Fibroblast of the aortic adventitia (primary cell): ENCODE measurements around the gene ZNF217. TPM values are rescaled to one million over a fixed set of nuclear protein-coding genes. Genes with fewer than 3 reads are reported as not detected.
"Not testable (repeated sequence)": the region's sequence is repeated elsewhere in the genome, so short reads cannot be mapped to it uniquely, and the experiment has no call there.

Experiments used
- DNase-seq: peaks from one replicate; pipeline ENCODE4 v3.0.0-alpha.2; 2010; ENCODE audit warnings: low read depth
- H3K4me3 ChIP-seq: 2 replicates; pipeline ENCODE4 v1.5.1; 2011; ENCODE audit warnings: low read depth, mild to moderate bottlenecking, control low read depth, low read length, moderate library complexity
- total RNA-seq: library from RNA; depleted of rRNA; stranded (reverse); fragments of >200 nt; gene quantifications from 2 replicates; pipeline ENCODE4 v1.2.3, GENCODE V29; 2012; ENCODE audit warnings: low replicate concordance
- TF ChIP-seq, protein P1 (sequence below): IDR thresholded peaks from 2 replicates; pipeline ENCODE4 v1.5.1; 2011; ENCODE audit warnings: mild to moderate bottlenecking, low read length, control low read depth, inconsistent platforms; ENCODE audit not compliant: insufficient read depth

Gene ZNF217
- total RNA-seq, result 15.8 and 32.3 TPM in 2 replicates

DNA sequence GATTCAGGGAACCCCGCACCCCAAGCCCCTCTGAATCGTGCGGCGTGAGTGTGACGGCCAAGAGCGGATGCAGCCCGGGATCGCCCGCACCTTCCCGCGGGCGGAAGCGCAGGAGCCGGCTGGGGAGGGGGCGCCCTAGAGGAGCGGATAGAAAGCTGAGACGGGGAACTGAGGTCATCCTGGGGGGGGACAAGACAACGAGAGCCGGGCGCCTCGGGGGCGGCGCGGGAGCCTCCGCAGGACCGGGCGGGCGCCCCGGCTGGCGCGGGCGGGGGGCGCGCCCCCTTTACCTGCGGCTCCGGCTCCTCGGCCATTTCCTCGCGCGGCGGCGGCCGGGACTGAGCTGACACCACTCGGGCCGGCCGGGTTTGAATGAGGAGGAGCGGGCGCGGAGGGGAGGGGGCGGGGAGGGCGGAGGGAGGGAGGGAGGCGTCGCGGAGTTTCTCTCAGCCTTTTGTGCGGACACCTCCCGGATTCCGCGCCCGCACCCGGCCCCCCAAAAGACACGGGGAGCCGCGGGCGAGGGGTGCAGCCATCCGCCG is at the start of gene ZNF217:
Gene ZNF217 (minus strand): TSS at position 374 of the 542 bp plus-strand sequence. CDS start 11,013 bp downstream, outside the sequence.
- DNase-seq, result not testable (repeated sequence)
- peak within 1 kb of the TSS; percentile 73 for H3K4me3 ChIP-seq

GRCh38 chr20:53643031-53643832 is 49.6 kb upstream of the ZNF217 start:
- peak overlapping the region; percentile 25 for H3K4me3 ChIP-seq
- peak; percentile 83 for DNase-seq
- TF ChIP-seq, protein P1, sequence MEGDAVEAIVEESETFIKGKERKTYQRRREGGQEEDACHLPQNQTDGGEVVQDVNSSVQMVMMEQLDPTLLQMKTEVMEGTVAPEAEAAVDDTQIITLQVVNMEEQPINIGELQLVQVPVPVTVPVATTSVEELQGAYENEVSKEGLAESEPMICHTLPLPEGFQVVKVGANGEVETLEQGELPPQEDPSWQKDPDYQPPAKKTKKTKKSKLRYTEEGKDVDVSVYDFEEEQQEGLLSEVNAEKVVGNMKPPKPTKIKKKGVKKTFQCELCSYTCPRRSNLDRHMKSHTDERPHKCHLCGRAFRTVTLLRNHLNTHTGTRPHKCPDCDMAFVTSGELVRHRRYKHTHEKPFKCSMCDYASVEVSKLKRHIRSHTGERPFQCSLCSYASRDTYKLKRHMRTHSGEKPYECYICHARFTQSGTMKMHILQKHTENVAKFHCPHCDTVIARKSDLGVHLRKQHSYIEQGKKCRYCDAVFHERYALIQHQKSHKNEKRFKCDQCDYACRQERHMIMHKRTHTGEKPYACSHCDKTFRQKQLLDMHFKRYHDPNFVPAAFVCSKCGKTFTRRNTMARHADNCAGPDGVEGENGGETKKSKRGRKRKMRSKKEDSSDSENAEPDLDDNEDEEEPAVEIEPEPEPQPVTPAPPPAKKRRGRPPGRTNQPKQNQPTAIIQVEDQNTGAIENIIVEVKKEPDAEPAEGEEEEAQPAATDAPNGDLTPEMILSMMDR, result no peak

DNA sequence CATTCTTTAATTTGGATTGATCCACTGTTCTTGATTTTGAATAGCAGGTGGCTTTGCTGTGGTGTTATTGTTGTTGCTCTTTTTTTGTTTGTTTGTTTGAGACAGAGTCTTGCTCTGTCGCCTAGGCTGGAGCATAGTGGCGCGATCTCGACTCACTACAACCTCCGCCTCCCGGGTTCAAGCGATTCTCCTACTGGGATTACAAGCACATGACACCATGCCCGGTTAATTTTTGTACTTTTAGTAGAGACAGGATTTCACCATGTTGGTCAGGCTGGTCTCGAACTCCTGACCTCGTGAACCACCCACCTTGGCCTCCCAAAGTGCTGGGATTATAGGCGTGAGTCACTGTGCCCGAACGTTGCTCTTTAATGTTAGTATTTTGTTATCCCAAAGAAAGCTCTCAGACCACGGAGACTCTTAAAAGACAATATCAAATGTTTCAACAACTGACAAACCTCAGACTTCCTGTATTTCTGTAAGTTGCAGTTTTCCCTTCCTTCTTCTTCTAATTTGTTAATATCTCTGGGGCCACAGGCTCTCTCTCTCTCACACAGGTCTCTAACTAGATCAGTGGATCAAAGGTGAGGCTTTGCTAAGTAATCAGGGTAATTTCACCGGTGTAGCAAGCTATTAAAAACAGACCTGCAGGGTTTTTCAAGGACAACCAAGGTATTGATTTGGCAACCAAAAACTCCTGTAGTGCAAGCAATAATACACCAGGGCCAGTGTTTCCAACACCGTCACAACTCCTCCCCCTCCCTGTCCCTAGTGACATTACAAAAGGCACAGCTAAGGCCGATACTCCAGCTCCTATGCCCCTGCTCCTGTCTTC is 48.8 kb upstream of the ZNF217 start:
- no peak overlapping the region for H3K4me3 ChIP-seq
- DNase-seq, result peak; percentile 61
- TF ChIP-seq, protein P1, result no peak

DNA sequence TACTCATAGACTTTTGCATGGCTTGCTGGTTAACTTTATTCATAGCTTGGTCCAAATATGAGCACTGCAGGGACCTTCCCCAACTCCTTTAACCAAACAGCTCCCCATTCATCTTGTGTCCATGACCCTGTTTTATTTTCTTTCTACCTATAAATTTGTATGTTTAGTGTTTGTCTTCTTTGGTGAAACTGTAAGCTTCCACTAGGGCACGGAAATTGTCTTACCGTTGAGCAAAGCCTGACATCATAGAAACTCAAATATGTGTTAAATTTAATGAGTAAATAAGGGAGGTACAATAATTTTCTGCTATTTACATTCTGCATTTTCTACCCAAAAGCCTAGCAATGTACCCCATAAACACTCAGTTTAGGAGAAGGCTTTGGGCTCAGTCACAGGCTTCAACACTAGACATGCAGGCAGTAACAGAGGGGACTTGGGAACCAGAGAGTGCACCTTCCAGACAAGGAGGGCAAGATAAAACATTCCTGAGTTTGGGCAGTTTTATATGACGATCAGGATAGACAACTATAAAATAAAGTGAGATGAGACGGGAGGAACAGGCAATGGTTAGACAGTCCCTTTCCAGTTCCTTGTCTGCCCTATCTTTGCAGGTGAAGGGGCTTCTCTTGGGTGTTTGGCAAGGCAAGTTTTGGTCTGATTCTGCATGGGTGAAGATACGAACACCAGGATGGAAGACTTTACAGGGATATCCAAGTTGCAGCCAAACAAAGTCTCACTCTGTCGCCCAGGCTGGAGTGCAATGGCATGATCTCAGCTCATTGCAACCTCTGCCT is 46.2 kb upstream of the ZNF217 start:
- no peak for DNase-seq
- TF ChIP-seq, protein P1, result no peak
- H3K4me3 ChIP-seq, result no peak overlapping the region

DNA sequence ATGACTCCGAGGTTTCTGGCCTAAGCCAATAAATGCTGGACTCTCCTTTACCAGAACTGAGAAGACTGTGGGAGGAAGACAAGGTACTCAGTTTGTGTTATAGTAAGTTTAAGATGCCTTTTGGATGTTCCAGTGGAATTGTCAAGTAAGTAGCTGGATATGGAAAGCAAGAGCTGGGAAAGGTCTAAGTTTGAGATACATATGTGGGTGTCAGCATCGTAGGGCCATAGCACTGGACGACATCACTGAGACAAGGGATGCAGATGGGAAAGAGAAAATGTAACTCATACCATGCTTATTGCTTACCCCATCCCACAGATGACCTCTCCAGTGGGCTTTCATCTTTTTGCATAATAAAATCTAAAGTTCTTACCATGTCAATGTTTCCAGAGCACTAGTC is 45.5 kb upstream of the ZNF217 start:
- H3K4me3 ChIP-seq, result no peak overlapping the region
- TF ChIP-seq, protein P1, result no peak
- no peak for DNase-seq

DNA sequence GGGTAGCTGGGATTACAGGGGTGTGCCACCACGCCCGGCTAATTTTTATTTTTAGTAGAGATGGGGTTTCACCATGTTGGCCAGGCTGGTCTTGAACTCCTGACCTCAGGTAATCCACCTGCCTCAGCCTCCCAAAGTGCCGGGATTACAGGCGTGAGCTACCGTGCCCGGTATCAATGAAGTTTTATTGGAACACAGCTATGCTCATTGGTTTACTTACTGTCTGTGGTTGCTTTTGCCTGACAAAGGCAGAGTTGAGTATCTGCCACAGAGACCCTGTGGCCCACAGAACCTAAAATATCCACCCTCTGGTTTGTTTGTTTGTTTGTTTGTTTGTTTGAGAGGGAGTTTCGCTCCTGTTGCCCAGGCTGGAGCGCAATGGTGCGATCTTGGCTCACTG is 43.7 kb upstream of the ZNF217 start:
- not testable (repeated sequence) for H3K4me3 ChIP-seq, DNase-seq

GRCh38 chr20:53636540-53637097 is 43.0 kb upstream of the ZNF217 start:
- no peak overlapping the region for H3K4me3 ChIP-seq
- DNase-seq, result no peak
- TF ChIP-seq, protein P1, result no peak
